ENCODE results near the gene DPP7. TPM values are rescaled to one million over a fixed set of nuclear protein-coding genes. Genes with fewer than 3 reads are reported as not detected.
A peak's percentile ranks its signal among the peaks of the same experiment; 100 is the strongest.

The DPP7 gene
- total and polyA plus RNA-seq, 9 of the 15 experiments (the other 6 are each of a cell fraction or from before 2014, with no cell fraction given) = 0.99 to 365 (median 132) TPM

DNA sequence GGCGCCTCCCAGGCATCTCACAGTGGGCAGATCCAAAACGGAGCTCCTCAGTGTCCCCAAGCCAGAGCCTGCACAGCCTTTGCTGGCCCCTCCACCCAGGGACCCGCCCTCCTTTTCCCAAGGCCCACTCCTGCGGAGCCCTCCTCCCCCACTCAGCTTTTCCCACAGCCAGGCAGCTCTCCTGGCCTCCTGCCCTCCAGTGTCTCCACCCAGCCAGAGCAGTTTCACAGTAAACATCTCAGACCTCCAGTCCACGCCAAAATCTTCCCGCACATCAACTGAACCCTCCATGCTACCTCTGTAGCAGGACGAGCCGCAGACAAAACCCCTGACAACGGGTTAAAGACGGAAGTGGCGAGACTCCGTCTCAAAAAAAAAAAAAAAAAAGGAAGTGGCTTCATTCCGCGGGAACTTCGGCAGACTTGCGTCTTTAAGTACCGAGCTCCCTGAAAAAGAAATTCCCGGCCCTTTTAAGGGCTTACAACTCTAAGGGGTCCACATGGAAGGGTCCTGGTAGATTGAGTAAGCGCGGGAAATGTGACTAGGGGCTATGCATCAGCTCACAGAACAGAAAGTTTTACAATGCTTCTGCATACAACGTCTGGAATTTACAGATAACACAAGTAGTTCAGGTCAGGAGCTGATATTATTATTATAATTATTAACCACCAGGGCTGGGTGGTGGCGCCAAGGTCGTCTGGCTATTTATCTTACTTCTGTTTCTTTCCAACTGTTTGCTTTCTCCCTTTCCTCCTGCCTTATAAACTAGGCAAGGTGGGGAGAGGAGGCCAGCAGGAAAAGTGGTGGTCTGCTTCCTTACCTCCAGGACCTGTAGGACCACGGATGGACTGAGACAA is 13.0 kb upstream of the DPP7 start (continued):
- TF ChIP-seq CHD2 (IDR thresholded peaks at IDR 0.05; ENCODE audit: low read depth, low read length) (no peak), NCOA6 (IDR thresholded peaks at IDR 0.05) (no peak), POLR2H (tag; IDR thresholded peaks at IDR 0.05; ENCODE audit: low read depth) (peak; percentile 54; the same call in 1 of the 2 replicates), DDX20 (tag; IDR thresholded peaks at IDR 0.05; ENCODE audit: low read depth) (no peak), IFI16 (CRISPR knock-in tag; IDR thresholded peaks at IDR 0.05) (no peak), ZFX (CRISPR knock-in tag; IDR thresholded peaks at IDR 0.05) (peak; percentile 26; the same call in 1 of the 2 replicates), NCOR1 (IDR thresholded peaks at IDR 0.05) (peak; percentile 19; the same call in 1 of the 2 replicates), ZNF224 (CRISPR knock-in tag; IDR thresholded peaks at IDR 0.05) (no peak), SMAD4 (CRISPR knock-in tag; conservative IDR thresholded peaks at IDR 0.05) (peak; percentile 77; the same call in 1 of the 2 replicates), ZNF263 (CRISPR knock-in tag; IDR thresholded peaks at IDR 0.05; ENCODE audit: borderline replicate concordance) (0 out of 2 replicates have a peak, but pooled peaks have one; percentile 5), AFF4 (CRISPR knock-in tag; IDR thresholded peaks at IDR 0.05) (0 out of 2 replicates have a peak, but pooled peaks have one; percentile 53), RBM39 (optimal IDR thresholded peaks at IDR 0.05; ENCODE audit: low read depth, low read length) (peak; percentile 74), ARNT (IDR thresholded peaks at IDR 0.05) (0 out of 4 replicates have a peak, but pooled peaks of 1 of the 2 experiments have one; percentile 71)
- TF ChIP-seq, protein P1, sequence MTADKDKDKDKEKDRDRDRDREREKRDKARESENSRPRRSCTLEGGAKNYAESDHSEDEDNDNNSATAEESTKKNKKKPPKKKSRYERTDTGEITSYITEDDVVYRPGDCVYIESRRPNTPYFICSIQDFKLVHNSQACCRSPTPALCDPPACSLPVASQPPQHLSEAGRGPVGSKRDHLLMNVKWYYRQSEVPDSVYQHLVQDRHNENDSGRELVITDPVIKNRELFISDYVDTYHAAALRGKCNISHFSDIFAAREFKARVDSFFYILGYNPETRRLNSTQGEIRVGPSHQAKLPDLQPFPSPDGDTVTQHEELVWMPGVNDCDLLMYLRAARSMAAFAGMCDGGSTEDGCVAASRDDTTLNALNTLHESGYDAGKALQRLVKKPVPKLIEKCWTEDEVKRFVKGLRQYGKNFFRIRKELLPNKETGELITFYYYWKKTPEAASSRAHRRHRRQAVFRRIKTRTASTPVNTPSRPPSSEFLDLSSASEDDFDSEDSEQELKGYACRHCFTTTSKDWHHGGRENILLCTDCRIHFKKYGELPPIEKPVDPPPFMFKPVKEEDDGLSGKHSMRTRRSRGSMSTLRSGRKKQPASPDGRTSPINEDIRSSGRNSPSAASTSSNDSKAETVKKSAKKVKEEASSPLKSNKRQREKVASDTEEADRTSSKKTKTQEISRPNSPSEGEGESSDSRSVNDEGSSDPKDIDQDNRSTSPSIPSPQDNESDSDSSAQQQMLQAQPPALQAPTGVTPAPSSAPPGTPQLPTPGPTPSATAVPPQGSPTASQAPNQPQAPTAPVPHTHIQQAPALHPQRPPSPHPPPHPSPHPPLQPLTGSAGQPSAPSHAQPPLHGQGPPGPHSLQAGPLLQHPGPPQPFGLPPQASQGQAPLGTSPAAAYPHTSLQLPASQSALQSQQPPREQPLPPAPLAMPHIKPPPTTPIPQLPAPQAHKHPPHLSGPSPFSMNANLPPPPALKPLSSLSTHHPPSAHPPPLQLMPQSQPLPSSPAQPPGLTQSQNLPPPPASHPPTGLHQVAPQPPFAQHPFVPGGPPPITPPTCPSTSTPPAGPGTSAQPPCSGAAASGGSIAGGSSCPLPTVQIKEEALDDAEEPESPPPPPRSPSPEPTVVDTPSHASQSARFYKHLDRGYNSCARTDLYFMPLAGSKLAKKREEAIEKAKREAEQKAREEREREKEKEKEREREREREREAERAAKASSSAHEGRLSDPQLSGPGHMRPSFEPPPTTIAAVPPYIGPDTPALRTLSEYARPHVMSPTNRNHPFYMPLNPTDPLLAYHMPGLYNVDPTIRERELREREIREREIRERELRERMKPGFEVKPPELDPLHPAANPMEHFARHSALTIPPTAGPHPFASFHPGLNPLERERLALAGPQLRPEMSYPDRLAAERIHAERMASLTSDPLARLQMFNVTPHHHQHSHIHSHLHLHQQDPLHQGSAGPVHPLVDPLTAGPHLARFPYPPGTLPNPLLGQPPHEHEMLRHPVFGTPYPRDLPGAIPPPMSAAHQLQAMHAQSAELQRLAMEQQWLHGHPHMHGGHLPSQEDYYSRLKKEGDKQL (CRISPR knock-in tag; IDR thresholded peaks at IDR 0.05; ENCODE audit: borderline replicate concordance) = no peak
- TF ChIP-seq, protein P2, sequence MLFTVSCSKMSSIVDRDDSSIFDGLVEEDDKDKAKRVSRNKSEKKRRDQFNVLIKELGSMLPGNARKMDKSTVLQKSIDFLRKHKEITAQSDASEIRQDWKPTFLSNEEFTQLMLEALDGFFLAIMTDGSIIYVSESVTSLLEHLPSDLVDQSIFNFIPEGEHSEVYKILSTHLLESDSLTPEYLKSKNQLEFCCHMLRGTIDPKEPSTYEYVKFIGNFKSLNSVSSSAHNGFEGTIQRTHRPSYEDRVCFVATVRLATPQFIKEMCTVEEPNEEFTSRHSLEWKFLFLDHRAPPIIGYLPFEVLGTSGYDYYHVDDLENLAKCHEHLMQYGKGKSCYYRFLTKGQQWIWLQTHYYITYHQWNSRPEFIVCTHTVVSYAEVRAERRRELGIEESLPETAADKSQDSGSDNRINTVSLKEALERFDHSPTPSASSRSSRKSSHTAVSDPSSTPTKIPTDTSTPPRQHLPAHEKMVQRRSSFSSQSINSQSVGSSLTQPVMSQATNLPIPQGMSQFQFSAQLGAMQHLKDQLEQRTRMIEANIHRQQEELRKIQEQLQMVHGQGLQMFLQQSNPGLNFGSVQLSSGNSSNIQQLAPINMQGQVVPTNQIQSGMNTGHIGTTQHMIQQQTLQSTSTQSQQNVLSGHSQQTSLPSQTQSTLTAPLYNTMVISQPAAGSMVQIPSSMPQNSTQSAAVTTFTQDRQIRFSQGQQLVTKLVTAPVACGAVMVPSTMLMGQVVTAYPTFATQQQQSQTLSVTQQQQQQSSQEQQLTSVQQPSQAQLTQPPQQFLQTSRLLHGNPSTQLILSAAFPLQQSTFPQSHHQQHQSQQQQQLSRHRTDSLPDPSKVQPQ (CRISPR knock-in tag; IDR thresholded peaks at IDR 0.05; ENCODE audit: borderline replicate concordance) = no peak

Data from K562 (cell line).